A549 (cell line): ENCODE data around the gene CDH5. TPM values are rescaled to one million over a fixed set of nuclear protein-coding genes. Genes with fewer than 3 reads are reported as not detected.
A peak's percentile ranks its signal among the peaks of the same experiment; 100 is the strongest.

Experiments used
- ATAC-seq, 2 experiments: fragments of 200-7000 bp in 1 of 2; fragments of >200 bp in 1 of 2; cut with Nextera tagmentation in 1 of 2; cut with Tn5 transposase in 1 of 2; 3 replicates each; pipeline versions ENCODE4 v1.8.0 to v1.9.1; 2018 to 2020; ENCODE audit warnings: mild to moderate bottlenecking in 1 of 2, moderate library complexity in 1 of 2
- CTCF ChIA-PET: fragments of 300-600 bp; sonication (Branson Sonifier 250); formaldehyde crosslinking; extraction: SDS; loops from one replicate; lab custom pipeline; 2021; ENCODE audit warnings: antibody characterized with exemption, inconsistent platforms; lab: Yijun Ruan, JAX
- POLR2A ChIA-PET: fragments of 350-600 bp; formaldehyde crosslinking; extraction: SDS; loops from one replicate; lab custom pipeline; 2021; ENCODE audit warnings: antibody characterized with exemption, inconsistent platforms; lab: Yijun Ruan, JAX
- DNase-seq, 2 experiments: peaks; one replicate each; pipeline versions ENCODE4 v3.0.0 to v3.0.0-alpha.2; 2011 to 2016; ENCODE audit warnings: low read depth in 1 of 2, low spot score in 1 of 2
- FAIRE-seq: peaks from 2 replicates; lab custom pipeline; 2011; peaks lifted over from hg19 to GRCh38; lab: Jason Lieb, UNC
- H3K27ac ChIP-seq, 2 experiments: fragments of >200 bp; sonication (Bioruptor Twin); formaldehyde crosslinking; 3 replicates each; pipeline ENCODE4 v1.5.1; 2016 to 2017
- H3K4me1 ChIP-seq: fragments of >200 bp; sonication (Bioruptor Twin); formaldehyde crosslinking; 3 replicates; pipeline ENCODE4 v1.6.1; 2016
- H3K4me2 ChIP-seq: fragments of >200 bp; sonication (Bioruptor Twin); formaldehyde crosslinking; 3 replicates; pipeline ENCODE4 v1.6.1; 2016
- H3K4me3 ChIP-seq: fragments of >200 bp; sonication (Bioruptor Twin); formaldehyde crosslinking; 3 replicates; pipeline ENCODE4 v1.5.1; 2016
- H3K9me3 ChIP-seq: fragments of >200 bp; sonication (Bioruptor Twin); formaldehyde crosslinking; 3 replicates; pipeline ENCODE4 v1.6.1; 2016
- CBX8 ChIP-seq: fragments of 200-600 bp; sonication (generic); IDR thresholded peaks from 2 replicates; pipeline ENCODE4 v1.6.1; 2016
- CTCF ChIP-seq: fragments of >200 bp; sonication (Bioruptor Twin); formaldehyde crosslinking; IDR thresholded peaks from 3 replicates; pipeline ENCODE4 v1.5.1; 2016
- HMGXB4 ChIP-seq: fragments of 250-450 bp; sonication (Bioruptor Pico); IDR thresholded peaks from 2 replicates; pipeline ENCODE4 v1.5.0; 2021; ENCODE audit warnings: mild to moderate bottlenecking, moderate library complexity, borderline replicate concordance
- HOXA7 ChIP-seq: fragments of 250-450 bp; sonication (Bioruptor Pico); IDR thresholded peaks from 2 replicates; pipeline ENCODE4 v1.5.0; 2020; ENCODE audit warnings: mild to moderate bottlenecking, moderate library complexity
- HOXB13 ChIP-seq: fragments of 250-450 bp; sonication (Bioruptor Pico); IDR thresholded peaks from 2 replicates; pipeline ENCODE4 v1.5.0; 2020; ENCODE audit warnings: low read depth, mild to moderate bottlenecking, moderate library complexity
- JUN ChIP-seq, 2 experiments: fragments of >200 bp; sonication (Bioruptor Twin); formaldehyde crosslinking; IDR thresholded peaks; 2 replicates in 1 of 2; 3 replicates in 1 of 2; pipeline ENCODE4 v1.6.1; 2016 to 2017
- KDM1A ChIP-seq: fragments of 200-600 bp; sonication (generic); IDR thresholded peaks from 2 replicates; pipeline ENCODE4 v1.6.1; 2016; ENCODE audit warnings: low read depth, mild to moderate bottlenecking
- MAFK ChIP-seq: fragments of 450-650 bp; IDR thresholded peaks from 2 replicates; pipeline ENCODE4 v1.6.1; 2014; ENCODE audit not compliant: partially characterized antibody
- MAX ChIP-seq: IDR thresholded peaks from 2 replicates; pipeline ENCODE4 v1.6.1; 2012
- MAZ ChIP-seq: fragments of 150-350 bp; IDR thresholded peaks from 2 replicates; pipeline ENCODE4 v1.6.1; 2014; ENCODE audit warnings: antibody characterized with exemption, low read depth, low read length, borderline replicate concordance
- NPAS2 ChIP-seq: fragments of 250-450 bp; sonication (Bioruptor Pico); IDR thresholded peaks from 2 replicates; pipeline ENCODE4 v1.8.0; 2022; ENCODE audit warnings: mild to moderate bottlenecking, moderate library complexity, borderline replicate concordance
- NR3C1 ChIP-seq: fragments of >200 bp; sonication (Bioruptor Twin); formaldehyde crosslinking; IDR thresholded peaks from 3 replicates; pipeline ENCODE4 v1.6.1; 2017
- RAD21 ChIP-seq, 2 experiments: fragments of >200 bp in 1 of 2; sonication (Bioruptor Twin) in 1 of 2; formaldehyde crosslinking in 1 of 2; IDR thresholded peaks in 1 of 2; conservative IDR thresholded peaks in 1 of 2; 2 replicates in 1 of 2; 3 replicates in 1 of 2; pipeline ENCODE4 v1.6.1; 2012 to 2018; ENCODE audit warnings: inconsistent platforms in 1 of 2
- RARB ChIP-seq: fragments of 250-450 bp; sonication (Bioruptor Pico); IDR thresholded peaks from 2 replicates; pipeline ENCODE4 v1.8.0; 2021; ENCODE audit warnings: mild to moderate bottlenecking, moderate library complexity
- SMC3 ChIP-seq: fragments of >200 bp; sonication (Bioruptor Twin); formaldehyde crosslinking; IDR thresholded peaks from 3 replicates; pipeline ENCODE4 v1.6.1; 2018; ENCODE audit warnings: inconsistent platforms
- USF2 ChIP-seq: fragments of 450-650 bp; IDR thresholded peaks from 2 replicates; pipeline ENCODE4 v1.6.1; 2014; ENCODE audit warnings: antibody characterized with exemption
- ZNF302 ChIP-seq: fragments of 250-450 bp; sonication (Bioruptor Pico); IDR thresholded peaks from 2 replicates; pipeline ENCODE4 v1.9.0; 2021; ENCODE audit warnings: inconsistent platforms, mild to moderate bottlenecking, moderate library complexity
- ZSCAN20 ChIP-seq: fragments of 250-450 bp; sonication (Bioruptor Pico); IDR thresholded peaks from 2 replicates; pipeline ENCODE4 v1.8.0; 2022; ENCODE audit warnings: mild to moderate bottlenecking, moderate library complexity
- WGBS: methylation state at CpG from one replicate; pipeline ENCODE4 v1.1.6; 2017; ENCODE audit errors: missing lambda C conversion rate; 5-methylcytosine and 5-hydroxymethylcytosine counted together
- polyA plus RNA-seq, 4 experiments: library from polyadenylated mRNA; depleted of rRNA in 3 of 4; stranded (reverse); fragments of >200 nt; fragmentation: RNase III in 1 of 4; extraction: RNeasy Plus Mini Kit Qiagen cat#74134 plus additional on column Dnase treatment in 1 of 4; gene quantifications; 2 replicates in 3 of 4; 3 replicates in 1 of 4; pipeline ENCODE4 v1.2.3, GENCODE V29; 2011 to 2017

Gene CDH5
- polyA plus RNA-seq, 2 of the 4 experiments (the other 2 are of a cell fraction), result 0.01 TPM; not detected in 1

- ATAC-seq, result no peak
- Histone ChIP-seq H3K9me3 (no peaks in the 10 kb centered on the region), H3K4me2 (no peak overlapping the region), H3K4me3 (no peak overlapping the region), H3K27ac (no peak overlapping the region), H3K4me1 (peaks cover 5% of the 10 kb centered on the region; the same call in 2 of the 3 replicates)
- ChIA-PET POLR2A (no interaction called here), CTCF (interaction anchor here (0.9 to 9.1 kb wide), 5 partner anchors 8 to 131 kb away, joined by 3 to 150 read pairs (median 3); no protein-coding TSS in a partner anchor)
- WGBS, result 36% methylated on average over 11 of the region's 11 CpGs
- TF ChIP-seq MAFK (peak; percentile 5), NPAS2 (CRISPR knock-in tag) (no peak), JUN (IDR thresholded peaks at IDR 0.05) (no peak)
- FAIRE-seq, result no peak
- DNase-seq, result no peak
Measured at GRCh38 chr16:66354034-66354909, 12.2 kb upstream of the CDH5 start.

GRCh38 chr16:66355526-66355925 is 11.0 kb upstream of the CDH5 start:
- TF ChIP-seq HOXB13 (CRISPR knock-in tag) (no peak), NR3C1 (no peak), USF2 (no peak), SMC3 (no peak), ZNF302 (CRISPR knock-in tag) (no peak), RARB (no peak), HOXA7 (CRISPR knock-in tag) (no peak), MAZ (no peak), CBX8 (no peak)
- H3K4me2 ChIP-seq, result no peak overlapping the region
- 63% methylated on average over 8 of the region's 8 CpGs for WGBS
- no peak overlapping the region for H3K4me3 ChIP-seq
- no peak overlapping the region for H3K27ac ChIP-seq
- no peaks in the 10 kb centered on the region for H3K9me3 ChIP-seq
- FAIRE-seq, result no peak
- no peak for ATAC-seq
- CTCF ChIA-PET, result interaction anchor here (0.6 to 9.1 kb wide), 9 partner anchors 13 to 1957 kb away, joined by 3 to 150 read pairs (median 4); partner anchors contain the start of gene CDH5
- POLR2A ChIA-PET, result no interaction called here
- DNase-seq, result no peak
- H3K4me1 ChIP-seq, result peaks cover 12% of the 10 kb centered on the region; the same call in 2 of the 3 replicates

- Histone ChIP-seq H3K4me3 (no peak overlapping the region), H3K27ac (no peak overlapping the region), H3K4me1 (peaks cover 12% of the 10 kb centered on the region; the same call in 2 of the 3 replicates), H3K4me2 (no peak overlapping the region), H3K9me3 (no peaks in the 10 kb centered on the region)
- peak; percentile 70 for FAIRE-seq
- ATAC-seq, result peak; percentile 60 to 83
- whole genome bisulfite sequencing, result 1% methylated on average over 5 of the region's 5 CpGs
- DNase-seq, result peak; percentile 84 to 89
- ChIA-PET CTCF (interaction anchor here (0.6 to 9.1 kb wide), 41 partner anchors 9 to 510 kb away, joined by 3 to 150 read pairs (median 4); partner anchors contain the start of genes CDH5 and CMTM3), POLR2A (no interaction called here)
- no peak for TF ChIP-seq ZSCAN20 (CRISPR knock-in tag)
- TF ChIP-seq CTCF, result peak; percentile 74
- TF ChIP-seq SMC3, result peak; percentile 56
- 0 out of 2 replicates have a peak, but pooled peaks have one; percentile 29 for TF ChIP-seq MAX
- no peak for TF ChIP-seq KDM1A
- TF ChIP-seq RAD21 (conservative IDR thresholded peaks at IDR 0.05 in 1 of 2, IDR thresholded peaks at IDR 0.05 in 1 of 2), result peak; percentile 47 to 65
- TF ChIP-seq HMGXB4 (CRISPR knock-in tag), result no peak
- TF ChIP-seq, all 56 proteins: peak for 4
Measured at GRCh38 chr16:66357523-66357928, 9.0 kb upstream of the CDH5 start.
